Stimulated activated CD4-positive, alpha-beta T cell treated with anti-CD3 and anti-CD28 coated beads, Interleukin-1b, Interleukin-23, amount 100 ng/mL, for 24 hours (primary cell): ENCODE measurements around the gene PGF.
A peak's percentile ranks its signal among the peaks of the same experiment; 100 is the strongest.

Experiments used
- DNase-seq, 4 experiments: peaks; one replicate each; pipeline ENCODE4 v3.0.0-alpha.2; 2020; ENCODE audit warnings: low read depth in 4 of 4, low spot score in 1 of 4

Gene PGF

DNA sequence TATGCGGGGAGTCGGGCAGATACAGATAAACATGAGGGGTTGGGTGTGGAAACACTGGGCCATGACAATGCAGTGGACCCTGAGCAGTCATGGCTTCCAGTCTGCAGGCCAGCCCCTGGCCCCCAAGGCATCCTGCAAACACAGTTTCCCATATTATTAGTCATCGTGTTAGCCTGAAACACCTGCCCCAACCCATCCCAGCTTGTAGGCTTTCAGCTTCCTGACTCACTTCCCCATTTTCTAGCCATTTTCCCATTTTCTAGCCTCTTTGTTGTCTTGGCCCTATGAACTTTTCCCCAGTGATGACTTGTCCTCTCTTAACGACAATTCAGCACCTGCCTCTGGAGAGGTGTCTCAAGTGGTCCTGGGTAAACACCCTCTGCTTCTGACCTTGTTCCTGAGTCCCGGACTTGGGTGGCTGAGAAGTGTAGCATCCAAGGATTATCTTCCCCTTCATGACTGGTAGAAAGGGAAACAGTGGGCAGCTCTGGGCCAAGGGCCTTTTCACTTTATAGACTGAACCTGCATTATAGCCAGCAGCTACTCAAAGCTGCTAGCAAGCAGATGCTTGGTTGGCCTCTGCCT lies 4.3 kb upstream of the PGF start:
- no peak for DNase-seq

DNA sequence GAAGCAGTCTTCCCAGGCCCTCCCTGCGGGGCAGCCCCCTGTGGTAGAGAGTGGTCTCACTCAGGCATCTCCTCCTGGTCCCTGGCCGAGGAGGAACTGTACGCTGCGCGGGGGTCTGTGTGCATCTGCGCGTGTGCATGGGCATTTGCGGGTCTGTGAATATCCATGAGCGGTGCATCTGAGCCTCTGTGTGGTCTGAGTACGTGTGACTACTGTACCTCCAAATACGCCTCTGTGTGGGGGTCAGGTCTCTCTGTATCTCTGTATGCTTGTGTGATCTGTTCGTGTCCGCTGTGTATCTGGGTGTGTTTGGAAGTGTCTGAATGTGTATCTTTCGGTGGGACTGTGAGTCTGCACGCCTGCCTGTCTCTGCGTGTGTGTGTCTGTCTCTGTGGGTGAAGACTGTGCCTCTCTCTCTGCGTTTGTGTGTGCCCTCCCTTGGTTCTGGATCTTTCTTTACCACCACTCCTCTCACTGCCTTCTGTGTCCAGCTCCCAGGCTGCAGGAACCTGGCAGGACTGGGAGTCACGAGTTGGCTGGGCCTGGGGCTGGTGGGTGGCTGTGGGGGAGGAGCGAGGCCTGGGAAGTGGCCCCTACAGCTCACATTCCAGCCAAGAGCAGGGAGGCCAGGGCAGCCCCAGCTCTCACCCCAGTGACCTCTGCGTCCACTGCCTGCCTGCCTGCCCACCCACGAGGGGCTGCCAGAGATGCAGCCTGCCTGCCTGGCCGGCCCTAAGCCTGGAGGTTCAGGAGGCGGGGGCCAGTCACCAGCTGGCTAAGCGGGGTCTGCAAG lies 1.1 kb upstream of the PGF start:
- DNase-seq: no peak

DNA sequence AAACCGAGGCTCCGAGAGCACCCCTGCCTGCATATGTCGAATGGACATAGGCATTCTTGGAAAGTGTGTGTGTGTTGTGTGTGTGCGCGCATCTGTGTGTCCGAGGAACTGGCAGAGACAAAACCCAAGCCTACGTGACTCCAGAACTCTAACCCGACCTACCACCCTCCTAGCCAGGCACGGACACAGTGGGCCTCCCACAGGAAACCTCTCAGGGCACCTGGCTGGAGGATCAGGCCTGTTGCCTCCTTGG lies 556 bp upstream of the PGF start:
- DNase-seq: no peak

DNA sequence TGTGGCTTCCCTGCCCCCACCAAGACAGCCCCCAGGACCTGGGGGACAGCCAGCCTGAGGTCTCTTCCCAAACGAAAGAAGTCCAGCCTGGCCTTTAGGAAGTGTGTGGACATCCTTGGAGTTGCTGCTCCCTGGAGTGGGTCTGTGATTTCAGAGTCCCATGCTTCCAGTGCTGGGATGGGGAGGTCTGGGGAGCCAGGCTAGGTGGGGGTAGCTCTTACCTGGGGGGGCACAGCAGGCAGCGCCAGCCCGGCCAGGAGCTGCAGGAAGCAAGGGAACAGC lies 509 bp downstream of the PGF start:
- no peak for DNase-seq

DNA sequence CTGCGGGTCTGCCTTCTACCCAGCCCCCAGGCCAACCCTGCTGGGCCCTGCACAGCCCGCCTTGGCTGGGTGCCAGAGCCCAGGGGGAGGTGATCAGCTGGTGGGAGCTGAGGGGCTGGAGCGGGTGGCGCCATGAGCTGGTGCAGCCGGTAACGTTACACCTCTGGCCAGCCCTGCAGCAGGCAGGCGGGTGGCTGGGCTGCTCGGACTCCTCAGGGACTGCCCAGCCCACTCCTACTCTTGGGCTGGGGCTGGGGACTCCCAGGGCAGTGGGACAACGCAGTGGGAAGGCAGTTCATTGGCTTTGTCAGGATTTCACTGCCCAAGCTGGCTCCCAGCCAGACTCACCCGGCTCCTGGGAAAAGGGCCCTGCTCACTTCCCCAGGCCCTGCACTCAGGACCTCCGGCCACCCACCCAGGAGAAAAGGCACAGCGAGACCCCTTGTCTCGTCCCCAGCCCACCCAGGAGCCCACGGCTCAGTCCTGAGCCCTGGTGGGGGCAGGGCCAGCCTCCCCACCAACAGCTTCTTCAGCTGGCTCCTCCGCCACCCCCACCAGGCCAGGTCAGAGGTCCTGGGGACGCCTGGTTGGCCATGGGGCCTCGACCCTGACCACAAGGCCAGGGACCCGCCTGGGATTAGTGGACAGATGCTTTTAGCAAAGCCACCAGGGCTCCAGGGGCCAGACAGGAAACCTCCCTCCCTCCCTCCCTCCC lies 1.0 kb downstream of the PGF start:
- no peak for DNase-seq

DNA sequence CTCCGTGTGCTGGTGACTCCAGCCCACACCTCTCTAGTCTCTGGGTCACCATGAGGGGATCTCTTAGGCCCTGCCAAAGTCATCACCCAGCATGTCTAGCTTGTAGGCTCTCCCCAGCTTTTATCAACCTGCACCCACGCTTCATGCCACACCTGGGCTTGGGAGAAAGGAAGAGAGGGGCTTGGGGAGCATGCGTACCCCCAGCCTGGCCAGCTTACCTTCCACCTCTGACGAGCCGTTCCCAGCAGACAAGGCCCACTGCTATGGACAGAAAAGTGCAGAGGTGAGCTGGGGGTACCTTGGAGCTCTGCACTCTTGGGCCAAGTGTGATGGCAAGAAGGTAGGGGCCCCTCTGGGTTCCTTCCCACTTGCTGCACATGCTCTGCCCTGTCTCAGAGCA lies 1.7 kb downstream of the PGF start:
- DNase-seq: no peak

DNA sequence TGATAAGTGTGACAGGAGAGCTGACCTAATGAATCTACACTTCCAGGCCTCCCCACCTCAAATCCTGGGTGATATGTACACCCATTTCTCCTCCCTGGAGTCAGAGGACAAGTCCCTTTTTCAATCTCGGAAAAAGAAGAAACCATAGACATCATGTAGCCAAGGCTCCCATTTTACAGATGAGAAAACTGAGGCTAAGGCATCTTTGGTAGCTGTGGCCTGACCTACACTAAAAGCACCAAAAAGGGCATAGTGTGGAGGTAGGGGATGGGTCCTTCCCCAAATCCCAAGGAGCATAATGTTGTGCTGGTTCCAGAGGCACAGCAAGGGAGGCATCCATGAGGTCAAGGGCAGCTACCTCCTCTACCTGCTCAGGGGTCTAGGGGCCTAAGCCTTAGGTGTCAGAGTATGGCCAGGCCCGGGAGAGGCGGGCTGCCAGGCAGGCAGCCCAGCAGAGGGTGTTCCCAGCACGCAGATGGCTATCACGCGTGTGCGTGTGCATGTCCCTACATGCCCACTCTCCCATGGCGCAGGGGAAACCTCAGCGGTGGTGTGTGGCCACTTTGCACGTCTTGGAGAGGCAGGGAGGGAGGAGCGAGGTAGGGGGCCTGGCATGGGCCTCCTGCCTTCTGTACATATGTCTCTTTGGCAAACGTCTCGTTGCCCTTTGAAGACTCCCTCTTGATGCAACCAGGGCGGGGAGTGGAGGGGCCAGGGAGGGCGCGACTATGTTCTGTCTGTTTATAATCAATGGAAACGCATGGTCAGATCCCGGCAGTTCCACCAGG lies 2.5 kb downstream of the PGF start:
- no peak for DNase-seq

DNA sequence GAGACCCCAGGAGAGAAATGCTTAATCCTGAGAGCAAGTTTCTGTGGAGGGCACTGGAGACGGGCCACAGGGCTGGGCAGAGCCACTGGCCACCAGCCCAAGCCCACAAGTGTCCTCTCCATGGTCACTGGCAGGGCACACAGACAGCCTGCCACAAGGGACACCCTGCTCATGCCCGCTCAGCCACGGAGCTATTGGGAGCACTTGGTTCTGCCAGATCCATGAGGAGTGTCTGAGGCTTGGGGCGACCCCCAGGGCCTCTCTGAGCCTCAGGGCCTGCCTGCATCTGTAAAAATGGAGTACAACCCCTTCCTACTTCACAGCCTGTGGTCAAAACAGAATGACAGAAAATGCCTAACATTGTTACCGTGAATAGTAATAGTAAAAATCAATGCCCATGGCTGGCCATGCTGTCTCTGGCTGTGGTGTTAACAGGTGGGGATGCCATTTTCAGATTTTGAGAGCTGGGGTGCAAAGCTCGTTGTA lies 3.2 kb downstream of the PGF start:
- DNase-seq: no peak

DNA sequence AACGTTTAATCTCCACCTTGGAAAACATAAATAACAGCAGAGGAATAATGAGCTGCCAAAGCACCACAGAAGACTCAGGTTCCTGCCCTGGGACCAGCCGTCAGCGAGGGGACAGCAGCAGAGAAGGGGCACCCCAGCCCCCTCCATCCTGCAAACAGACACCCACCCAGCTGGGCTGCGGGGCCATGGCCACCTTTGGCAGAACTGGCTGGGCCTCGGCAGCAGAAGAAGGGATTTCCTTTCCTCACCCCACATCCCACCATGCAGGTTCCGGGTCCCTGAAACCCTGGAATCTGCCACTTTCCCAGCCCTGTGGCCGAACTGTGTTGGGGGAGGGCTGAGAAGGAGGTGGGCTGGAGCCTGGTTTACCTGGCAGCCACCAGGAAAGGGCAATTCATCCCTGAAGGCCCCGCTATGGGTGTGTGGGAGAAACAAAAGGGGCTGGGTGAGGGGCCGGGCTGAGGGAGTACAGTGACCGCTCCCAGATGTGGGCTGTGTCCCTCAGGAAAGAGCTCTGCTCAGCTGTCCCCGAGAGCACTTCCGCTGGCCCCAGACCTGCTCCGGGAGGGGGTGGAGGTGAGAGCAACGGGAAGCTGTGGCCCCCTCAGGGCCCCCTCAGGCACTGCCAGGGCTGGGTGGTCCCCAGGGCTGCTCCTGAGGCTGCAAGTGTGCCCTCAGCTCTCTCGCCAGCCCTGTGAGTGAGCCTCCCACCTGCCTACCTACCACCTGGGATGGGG lies 3.8 kb downstream of the PGF start:
- no peak for DNase-seq

DNA sequence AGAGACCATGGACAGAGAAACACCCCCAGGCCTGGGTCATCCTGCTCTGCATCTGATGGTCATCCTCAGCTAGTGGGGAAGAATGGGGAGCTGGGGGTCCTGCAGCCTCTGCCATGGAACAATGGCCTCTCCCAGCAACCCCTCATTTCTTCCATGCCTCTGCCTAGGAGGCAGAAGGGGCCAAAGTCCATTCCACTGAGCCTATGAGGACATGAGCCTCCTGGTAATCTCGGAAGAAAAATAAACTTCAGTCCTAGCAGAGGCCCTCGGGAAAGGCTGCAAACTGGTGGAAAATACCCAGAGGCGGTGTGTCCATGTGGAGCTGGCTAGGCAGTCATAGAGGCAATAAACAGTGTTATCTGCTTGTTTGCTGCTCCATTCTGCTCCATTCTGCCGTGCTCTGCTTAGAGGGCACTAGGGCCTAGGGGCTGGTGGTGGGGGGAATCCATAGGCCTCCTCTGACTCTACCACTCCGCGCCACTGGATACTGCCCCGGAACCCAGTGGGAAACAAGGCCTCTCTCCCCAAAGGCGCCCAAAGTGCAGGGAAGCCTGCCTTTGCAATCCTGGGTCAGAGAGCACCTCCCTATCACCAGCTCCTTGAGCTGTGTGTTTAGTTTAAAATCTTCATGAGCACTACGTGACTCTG lies 4.5 kb downstream of the PGF start:
- no peak for DNase-seq

DNA sequence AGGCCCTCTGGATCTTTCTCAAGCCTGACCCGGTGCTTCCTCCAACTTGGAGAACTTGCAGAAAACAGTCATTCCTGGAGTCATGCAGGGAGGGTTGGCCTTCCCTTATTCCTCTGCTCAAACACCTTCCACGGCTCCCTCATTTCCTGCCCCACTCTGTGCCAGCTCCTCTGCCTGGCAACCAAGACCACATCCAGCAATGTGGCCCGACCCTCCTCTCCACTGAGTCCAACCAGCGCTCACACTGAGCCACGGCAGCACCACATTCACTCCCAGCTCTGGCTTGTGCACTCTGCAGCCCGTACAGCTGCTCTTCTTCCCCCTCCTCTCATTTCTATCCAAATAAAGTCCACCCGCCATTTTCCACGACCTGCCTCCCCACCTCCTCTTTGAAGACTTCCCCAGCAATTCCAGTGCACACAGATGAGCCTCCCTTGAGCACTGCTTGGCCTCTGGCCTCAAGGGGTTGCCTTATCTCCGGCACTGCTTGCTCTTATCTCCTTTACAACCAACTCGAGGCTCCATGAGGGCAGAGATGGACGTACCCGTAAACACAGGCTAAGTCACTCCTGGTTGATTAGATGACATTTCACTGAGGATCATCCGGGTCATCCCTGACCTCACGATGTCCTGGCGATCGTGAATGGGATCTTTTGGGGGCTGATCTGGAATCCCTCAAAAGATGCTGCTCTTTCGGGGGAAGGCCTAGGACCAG lies 5.4 kb downstream of the PGF start:
- no peak for DNase-seq

DNA sequence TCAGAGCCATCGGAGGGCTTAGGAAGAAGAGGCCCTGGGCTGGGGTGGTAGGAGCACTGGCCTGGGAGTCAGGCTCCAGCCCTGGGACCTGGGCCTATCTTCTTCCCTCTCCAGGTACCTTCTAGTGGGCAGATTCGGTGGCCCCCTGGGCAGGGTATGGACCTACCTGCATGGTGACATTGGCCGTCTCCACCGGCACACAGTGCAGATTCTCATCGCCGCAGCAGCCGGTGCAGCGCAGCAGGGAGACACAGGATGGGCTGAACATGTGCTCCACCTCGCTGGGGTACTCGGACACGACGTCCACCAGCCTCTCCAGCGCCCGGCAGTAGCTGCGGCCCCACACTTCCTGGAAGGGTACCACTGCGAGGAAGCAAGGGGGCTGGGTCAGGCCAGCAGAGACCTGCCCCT lies 6.2 kb downstream of the PGF start:
- no peak for DNase-seq

DNA sequence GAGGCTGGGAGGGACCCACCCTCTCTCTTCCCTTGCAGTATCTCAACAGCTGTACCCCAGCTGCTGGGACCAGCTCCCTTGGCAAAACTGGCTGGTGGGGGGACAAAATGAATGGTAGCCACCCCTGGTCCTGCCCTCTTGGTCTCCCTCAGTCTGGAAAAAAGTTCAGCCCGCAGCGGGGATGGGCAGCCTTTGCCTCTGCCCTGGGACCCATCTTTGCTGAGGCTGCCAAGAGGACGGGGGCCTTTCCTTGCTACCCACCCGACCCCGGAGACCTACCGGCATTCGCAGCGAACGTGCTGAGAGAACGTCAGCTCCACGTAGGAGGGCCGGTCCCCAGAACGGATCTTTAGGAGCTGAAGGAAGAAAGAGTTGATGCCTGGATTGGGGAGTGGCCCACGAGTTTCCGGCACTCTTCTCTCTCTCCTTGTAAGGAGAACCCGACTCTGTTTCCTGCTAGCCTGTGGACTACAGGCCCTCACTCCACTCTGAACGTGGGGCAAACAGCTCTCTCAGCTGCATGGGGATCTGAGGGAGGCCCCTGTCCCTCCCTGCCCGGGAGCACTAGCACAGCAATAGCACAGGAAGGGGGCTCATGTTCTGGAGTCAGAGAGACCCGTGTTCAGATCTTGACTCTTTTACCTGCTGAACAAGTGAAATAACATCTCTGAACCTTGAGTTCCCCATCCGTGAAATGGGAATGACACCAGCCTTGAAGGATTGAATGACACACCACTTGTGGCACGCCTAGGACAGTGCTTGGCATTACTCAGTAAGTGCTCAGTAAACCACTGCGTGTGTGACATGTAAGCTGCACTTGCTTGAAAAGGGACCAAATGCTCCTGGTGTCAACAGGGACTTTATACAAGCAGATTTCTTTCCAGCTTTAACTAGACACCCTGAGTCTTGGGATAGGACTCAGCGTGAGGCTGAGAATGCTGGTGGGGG lies 6.9 kb downstream of the PGF start:
- no peak for DNase-seq

DNA sequence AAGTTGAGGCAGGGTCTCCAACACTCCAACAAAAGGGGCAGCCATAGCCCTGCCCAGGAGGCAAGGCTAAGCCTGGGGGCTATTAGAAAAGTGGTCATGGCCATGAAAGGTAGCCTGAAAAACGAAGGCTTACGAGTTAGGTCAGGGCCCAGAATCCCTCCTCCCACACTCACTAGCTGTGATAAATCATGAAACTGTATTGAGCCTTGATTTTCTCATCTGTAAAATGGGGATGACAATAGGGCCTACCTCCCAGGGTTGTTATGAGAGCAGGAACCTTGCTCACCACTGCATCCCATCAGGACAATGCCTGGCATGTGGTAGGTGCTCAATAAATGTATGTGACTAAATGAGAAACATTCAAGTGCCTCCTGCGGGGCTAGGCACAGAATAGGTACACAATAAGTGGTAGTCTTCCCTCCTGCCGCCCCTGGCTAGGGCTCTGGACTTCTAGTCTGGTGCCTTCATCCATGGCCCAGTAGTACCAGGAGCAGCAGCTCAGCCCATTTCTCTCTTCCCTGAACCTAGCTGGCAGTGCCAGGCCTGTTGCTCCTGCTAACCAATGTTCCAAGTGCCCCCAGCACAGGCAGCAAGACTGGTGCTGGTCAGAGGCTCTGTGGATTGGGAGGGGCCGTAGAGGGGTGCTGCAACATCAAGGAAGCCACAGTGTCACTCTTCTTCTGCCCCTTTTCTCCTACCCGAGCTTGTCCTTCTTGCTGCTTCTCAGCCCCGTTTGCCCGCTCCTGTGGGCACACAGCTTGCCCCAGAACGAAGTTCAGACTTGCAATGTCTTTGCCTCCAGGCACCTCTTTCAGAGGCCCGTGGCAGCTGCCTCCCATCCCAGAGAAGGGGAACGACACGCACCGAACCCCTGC lies 7.8 kb downstream of the PGF start:
- no peak for DNase-seq

DNA sequence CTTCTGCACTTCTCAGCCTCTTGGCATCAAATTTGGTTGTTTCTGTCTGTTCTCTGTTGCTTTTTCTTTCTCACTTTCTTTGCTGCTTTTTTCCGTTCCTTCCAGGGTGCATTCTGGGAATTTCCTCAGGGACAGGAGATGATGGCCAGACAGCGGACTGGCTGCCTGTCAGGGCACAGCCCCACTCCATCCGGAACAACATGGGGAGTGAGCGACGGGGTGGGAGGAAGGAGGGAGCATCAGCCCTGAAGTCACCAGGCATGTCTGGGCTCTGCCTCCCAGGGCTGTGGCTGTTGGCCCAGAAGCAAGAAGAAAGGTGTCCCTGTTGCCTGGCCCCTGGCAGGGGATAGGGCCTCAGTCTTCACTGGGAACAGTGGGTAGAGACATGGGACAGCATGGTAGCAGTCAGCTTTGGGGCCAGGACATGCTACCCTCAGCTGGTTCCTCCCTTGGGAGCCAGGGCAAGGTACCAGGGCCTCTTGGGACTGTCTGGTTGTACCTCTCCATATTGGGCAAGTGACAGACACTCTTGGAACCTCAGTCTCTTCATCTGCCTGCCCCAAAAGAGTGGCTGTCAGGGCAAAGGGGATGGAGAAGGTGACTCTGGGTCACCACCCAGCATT lies 8.6 kb downstream of the PGF start:
- DNase-seq: no peak

DNA sequence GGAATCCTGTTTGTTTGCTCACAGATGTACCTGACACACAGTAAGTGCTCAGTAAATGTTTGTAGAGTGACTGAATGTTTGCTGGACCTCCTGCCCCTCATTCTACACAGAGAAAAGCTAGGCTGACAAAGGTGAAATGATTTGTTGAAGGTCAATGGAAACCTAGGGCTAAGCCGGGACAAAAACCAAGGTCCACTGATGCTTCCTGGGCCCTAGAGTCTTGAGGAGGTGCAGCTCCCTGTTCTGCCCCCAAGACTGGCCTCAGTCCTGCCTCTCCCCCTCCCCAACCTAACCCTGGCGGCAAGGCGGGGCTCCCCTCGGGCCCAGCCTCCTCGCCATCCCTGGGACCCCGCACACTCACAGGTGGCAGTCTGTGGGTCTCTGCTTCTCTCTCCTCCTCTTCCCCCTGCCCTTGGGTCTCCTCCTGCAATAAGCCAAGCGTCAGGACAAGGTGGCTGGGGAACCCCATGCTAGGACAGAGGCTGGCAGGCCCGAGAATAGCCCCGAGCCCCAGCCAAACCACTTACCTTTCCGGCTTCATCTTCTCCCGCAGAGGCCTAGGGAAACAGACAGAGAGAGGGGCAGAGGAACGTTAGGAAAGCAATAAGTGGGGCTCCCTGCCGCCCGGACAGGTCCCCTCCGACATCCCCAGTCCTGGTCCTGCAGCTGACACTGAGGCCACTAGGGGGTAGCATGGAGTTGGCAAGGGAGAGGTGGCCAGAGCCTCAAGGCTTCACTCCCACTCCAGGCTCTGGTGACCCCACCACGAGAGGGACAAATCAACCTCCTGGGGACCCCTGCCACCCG lies 9.3 kb downstream of the PGF start:
- peak; percentile 32 to 68 (median 66) for DNase-seq
